Suprapubic skin (tissue), 4 donors: Measurements from ENCODE around the gene LIMD2. TPM values are rescaled to one million over a fixed set of nuclear protein-coding genes. Genes with fewer than 3 reads are reported as not detected.
A peak's percentile ranks its signal among the peaks of the same experiment; 100 is the strongest.

Experiments used
- DNase-seq, 2 donors: peaks; one replicate each; pipeline ENCODE4 v3.0.0-alpha.2; 2019; ENCODE audit warnings: low spot score in 2 of 2
- H3K27ac ChIP-seq: fragments of 200-600 bp; sonication (generic); one replicate; pipeline ENCODE4 v1.5.1; 2019
- H3K27me3 ChIP-seq: fragments of 200-600 bp; sonication (generic); one replicate; pipeline ENCODE4 v1.5.1; 2019
- H3K36me3 ChIP-seq: fragments of 200-600 bp; sonication (generic); one replicate; pipeline ENCODE4 v1.5.1; 2019
- H3K4me1 ChIP-seq: fragments of 200-600 bp; sonication (generic); one replicate; pipeline ENCODE4 v1.5.1; 2019
- H3K4me3 ChIP-seq: fragments of 200-600 bp; sonication (generic); one replicate; pipeline ENCODE4 v1.5.1; 2019; ENCODE audit warnings: mild to moderate bottlenecking
- H3K9me3 ChIP-seq: fragments of 200-600 bp; sonication (generic); one replicate; pipeline ENCODE4 v1.5.1; 2019
- EP300 ChIP-seq: sonication (generic); formaldehyde crosslinking; IDR thresholded peaks from one replicate; pipeline ENCODE4 v1.6.1; 2017; ENCODE audit warnings: antibody characterized with exemption
- POLR2A ChIP-seq, 2 donors: fragments of 450-650 bp; IDR thresholded peaks; one replicate each; pipeline ENCODE4 v1.6.1; 2017; ENCODE audit warnings: antibody characterized with exemption in 2 of 2, mild to moderate bottlenecking in 2 of 2, moderate library complexity in 2 of 2
- POLR2AphosphoS5 ChIP-seq, 3 donors: sonication (generic); formaldehyde crosslinking; IDR thresholded peaks; one replicate each; pipeline ENCODE4 v1.6.1; 2017; ENCODE audit warnings: antibody characterized with exemption in 3 of 3
- WGBS: methylation state at CpG from one replicate; pipeline ENCODE4 v1.1.5; 2018; 5-methylcytosine and 5-hydroxymethylcytosine counted together
- total RNA-seq, 4 donors: library from RNA; depleted of rRNA; stranded (reverse); fragments of >200 nt; gene quantifications; one replicate each; pipeline ENCODE4 v1.1.0, GENCODE V29; 2016
- TF ChIP-seq, protein P1 (sequence below), 2 donors: fragments of 200-600 bp in 1 of 2; fragments of 450-650 bp in 1 of 2; sonication (generic) in 1 of 2; IDR thresholded peaks; one replicate each; pipeline ENCODE4 v1.5.1; 2016 to 2019; ENCODE audit warnings: antibody characterized with exemption in 2 of 2, mild to moderate bottlenecking in 1 of 2, moderate library complexity in 1 of 2

Gene LIMD2
- total RNA-seq, 4 donors from 2014 or later = 5.0 to 9.4 (median 6.8) TPM

DNA sequence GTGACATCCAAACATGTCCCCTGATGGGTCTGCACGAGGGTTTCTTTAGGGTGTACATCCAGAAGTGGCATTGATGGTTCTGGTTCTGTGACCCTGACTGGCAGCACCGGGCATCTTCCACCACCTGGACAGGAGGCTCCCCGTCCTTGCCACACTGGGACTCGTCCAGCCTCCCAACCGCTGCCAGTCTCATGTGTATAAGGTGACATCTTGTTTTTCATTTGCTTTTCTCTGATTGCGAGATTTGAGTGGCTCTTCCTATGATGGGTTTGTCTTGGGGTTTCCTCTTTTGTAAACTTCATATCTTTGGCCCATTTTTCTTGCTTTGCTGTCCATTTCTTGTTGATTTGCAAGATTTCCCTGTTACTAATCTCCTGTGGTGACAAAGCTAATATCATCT, 9.2 kb upstream of the LIMD2 start:
- 85% methylated on average over 6 of the region's 6 CpGs for WGBS
- Histone ChIP-seq H3K27ac (no peak overlapping the region), H3K4me1 (no peaks in the 10 kb centered on the region), H3K27me3 (no peaks in the 10 kb centered on the region), H3K4me3 (no peak overlapping the region), H3K36me3 (peaks cover 89% of the 10 kb centered on the region), H3K9me3 (no peaks in the 10 kb centered on the region)
- no peak for TF ChIP-seq POLR2AphosphoS5 (IDR thresholded peaks at IDR 0.05)
- TF ChIP-seq POLR2A (IDR thresholded peaks at IDR 0.05) = no peak
- TF ChIP-seq, protein P1, sequence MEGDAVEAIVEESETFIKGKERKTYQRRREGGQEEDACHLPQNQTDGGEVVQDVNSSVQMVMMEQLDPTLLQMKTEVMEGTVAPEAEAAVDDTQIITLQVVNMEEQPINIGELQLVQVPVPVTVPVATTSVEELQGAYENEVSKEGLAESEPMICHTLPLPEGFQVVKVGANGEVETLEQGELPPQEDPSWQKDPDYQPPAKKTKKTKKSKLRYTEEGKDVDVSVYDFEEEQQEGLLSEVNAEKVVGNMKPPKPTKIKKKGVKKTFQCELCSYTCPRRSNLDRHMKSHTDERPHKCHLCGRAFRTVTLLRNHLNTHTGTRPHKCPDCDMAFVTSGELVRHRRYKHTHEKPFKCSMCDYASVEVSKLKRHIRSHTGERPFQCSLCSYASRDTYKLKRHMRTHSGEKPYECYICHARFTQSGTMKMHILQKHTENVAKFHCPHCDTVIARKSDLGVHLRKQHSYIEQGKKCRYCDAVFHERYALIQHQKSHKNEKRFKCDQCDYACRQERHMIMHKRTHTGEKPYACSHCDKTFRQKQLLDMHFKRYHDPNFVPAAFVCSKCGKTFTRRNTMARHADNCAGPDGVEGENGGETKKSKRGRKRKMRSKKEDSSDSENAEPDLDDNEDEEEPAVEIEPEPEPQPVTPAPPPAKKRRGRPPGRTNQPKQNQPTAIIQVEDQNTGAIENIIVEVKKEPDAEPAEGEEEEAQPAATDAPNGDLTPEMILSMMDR (IDR thresholded peaks at IDR 0.05) = no peak
- TF ChIP-seq EP300 = no peak
- DNase-seq = no peak

DNA sequence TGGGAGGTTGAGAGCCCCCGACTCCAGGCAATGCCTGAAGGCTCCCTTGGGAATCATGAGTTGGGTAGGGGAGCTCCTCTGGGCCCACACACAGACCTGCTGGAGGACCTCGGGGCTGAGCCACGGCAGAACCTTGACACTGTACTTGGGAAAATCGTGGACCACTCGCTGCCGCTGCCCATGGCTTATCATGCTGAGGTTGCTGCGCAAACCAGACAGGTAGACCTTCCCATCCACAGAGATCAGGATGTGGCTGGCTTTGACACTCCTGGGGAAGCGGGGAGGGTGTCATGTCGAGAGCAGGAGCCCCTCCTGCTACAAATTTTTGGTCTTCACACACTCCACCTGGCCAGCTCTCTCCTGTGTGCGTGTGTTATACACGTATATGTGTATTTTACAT, 7.2 kb upstream of the LIMD2 start:
- DNase-seq = peak in 1 of 2 donors; percentile 59
- no peak overlapping the region for H3K27ac ChIP-seq
- H3K4me1 ChIP-seq = no peaks in the 10 kb centered on the region
- H3K27me3 ChIP-seq = no peaks in the 10 kb centered on the region
- H3K4me3 ChIP-seq = no peak overlapping the region
- peaks cover 84% of the 10 kb centered on the region for H3K36me3 ChIP-seq
- H3K9me3 ChIP-seq = no peaks in the 10 kb centered on the region
- TF ChIP-seq POLR2AphosphoS5 (IDR thresholded peaks at IDR 0.05) (no peak), POLR2A (IDR thresholded peaks at IDR 0.05) (no peak), EP300 (no peak)
- TF ChIP-seq, protein P1 (IDR thresholded peaks at IDR 0.05) = no peak
- WGBS = 74% methylated on average over 5 of the region's 11 CpGs

DNA sequence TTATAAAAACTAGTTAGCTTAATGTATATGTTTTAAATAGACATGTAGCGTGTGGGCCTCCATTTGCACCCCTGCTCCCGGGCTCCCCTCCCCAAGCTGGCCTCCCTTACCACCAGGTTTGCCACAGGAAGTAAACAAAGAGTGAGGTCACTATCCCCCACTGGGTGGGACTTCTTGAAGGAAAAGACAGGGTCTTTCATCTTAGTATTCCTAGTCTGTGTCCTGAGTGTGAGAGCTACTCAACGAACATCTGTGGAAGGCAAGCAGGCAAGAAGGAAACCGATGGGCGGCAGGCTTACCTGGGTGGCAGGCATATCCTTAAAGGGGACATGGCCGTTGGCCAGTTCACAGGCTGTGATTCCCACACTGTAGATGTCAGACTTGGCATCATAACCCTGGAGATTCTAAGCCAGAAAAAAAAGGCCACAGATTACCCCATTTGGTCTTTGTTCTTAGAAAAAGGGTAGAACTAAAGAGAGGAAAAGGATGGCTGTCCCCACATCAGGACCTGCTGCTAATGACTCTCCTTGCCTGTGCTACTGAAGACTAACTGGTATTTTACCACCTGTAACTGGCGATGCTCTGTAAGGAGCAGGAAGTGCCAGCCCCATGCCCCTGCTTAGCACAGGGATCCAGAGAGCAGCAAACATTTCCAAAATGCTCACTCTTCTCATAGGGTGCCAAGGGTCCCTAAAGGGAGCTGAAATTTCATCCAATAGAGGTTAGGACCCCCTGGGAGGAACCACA, 6.6 kb upstream of the LIMD2 start:
- DNase-seq = peak in 1 of 2 donors; percentile 61
- Histone ChIP-seq H3K4me3 (no peak overlapping the region), H3K27ac (no peak overlapping the region), H3K27me3 (no peaks in the 10 kb centered on the region), H3K4me1 (peaks cover 1% of the 10 kb centered on the region), H3K9me3 (no peaks in the 10 kb centered on the region), H3K36me3 (peaks cover 78% of the 10 kb centered on the region)
- WGBS = 85% methylated on average over 6 of the region's 7 CpGs
- TF ChIP-seq POLR2A (IDR thresholded peaks at IDR 0.05) = no peak
- no peak for TF ChIP-seq POLR2AphosphoS5 (IDR thresholded peaks at IDR 0.05)
- TF ChIP-seq, protein P1 (IDR thresholded peaks at IDR 0.05) = no peak
- no peak for TF ChIP-seq EP300

DNA sequence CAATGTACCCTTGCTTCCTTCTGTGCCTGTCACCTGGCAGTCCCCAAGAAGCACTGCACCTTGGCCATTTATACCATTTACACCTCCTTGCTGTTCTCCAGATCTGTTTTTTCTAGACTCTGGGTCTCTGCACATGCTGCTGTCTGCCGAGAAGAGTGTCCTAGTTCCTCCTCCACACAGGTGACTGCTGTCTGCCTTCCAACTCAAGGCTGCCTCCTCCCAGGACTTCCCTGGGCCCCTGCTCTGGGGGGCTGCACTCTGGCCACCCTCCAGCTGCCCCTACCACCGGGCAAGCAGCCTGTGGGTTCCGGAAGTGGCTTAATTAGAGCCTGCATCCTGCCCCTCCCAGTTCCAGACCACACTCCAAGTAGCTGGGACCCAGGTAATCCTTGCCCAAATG, 5.7 kb upstream of the LIMD2 start:
- H3K36me3 ChIP-seq = peaks cover 71% of the 10 kb centered on the region
- no peak overlapping the region for H3K4me3 ChIP-seq
- DNase-seq = peak in 1 of 2 donors; percentile 47
- no peaks in the 10 kb centered on the region for H3K9me3 ChIP-seq
- H3K27ac ChIP-seq = no peak overlapping the region
- 84% methylated on average over 2 of the region's 3 CpGs for WGBS
- peaks cover 10% of the 10 kb centered on the region for H3K4me1 ChIP-seq
- no peak for TF ChIP-seq EP300
- no peak for TF ChIP-seq POLR2A (IDR thresholded peaks at IDR 0.05)
- TF ChIP-seq, protein P1 (IDR thresholded peaks at IDR 0.05) = no peak
- TF ChIP-seq POLR2AphosphoS5 (IDR thresholded peaks at IDR 0.05) = no peak
- no peaks in the 10 kb centered on the region for H3K27me3 ChIP-seq

DNA sequence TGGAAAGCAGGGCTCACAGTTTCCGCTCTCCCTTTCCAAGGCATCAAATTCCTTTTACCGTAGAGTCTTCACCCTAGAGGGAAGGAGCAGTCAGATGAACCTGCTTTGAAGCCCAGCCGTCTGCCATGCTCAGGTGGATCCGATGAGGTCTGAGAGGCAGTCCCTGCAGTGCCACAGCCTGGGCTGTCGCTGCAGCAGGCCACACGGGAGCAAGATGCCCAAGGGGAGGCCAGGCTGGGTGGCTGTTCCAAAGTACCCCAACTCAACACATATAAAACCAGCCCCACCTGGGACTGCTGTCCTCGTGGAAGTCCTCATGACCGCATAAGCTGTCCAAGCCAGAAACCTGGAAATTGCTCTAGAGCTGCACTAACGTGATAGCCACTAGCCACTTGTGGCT, 4.9 kb upstream of the LIMD2 start:
- H3K27me3 ChIP-seq = no peaks in the 10 kb centered on the region
- peaks cover 63% of the 10 kb centered on the region for H3K36me3 ChIP-seq
- no peaks in the 10 kb centered on the region for H3K9me3 ChIP-seq
- 82% methylated on average over 5 of the region's 9 CpGs for WGBS
- TF ChIP-seq POLR2AphosphoS5 (IDR thresholded peaks at IDR 0.05) (no peak), EP300 (no peak), POLR2A (IDR thresholded peaks at IDR 0.05) (no peak)
- TF ChIP-seq, protein P1 (IDR thresholded peaks at IDR 0.05) = no peak
- no peak overlapping the region for H3K27ac ChIP-seq
- no peak overlapping the region for H3K4me3 ChIP-seq
- peak in 1 of 2 donors; percentile 77 for DNase-seq
- peaks cover 16% of the 10 kb centered on the region for H3K4me1 ChIP-seq
